ENCODE data around the gene MRPS2.

DNA sequence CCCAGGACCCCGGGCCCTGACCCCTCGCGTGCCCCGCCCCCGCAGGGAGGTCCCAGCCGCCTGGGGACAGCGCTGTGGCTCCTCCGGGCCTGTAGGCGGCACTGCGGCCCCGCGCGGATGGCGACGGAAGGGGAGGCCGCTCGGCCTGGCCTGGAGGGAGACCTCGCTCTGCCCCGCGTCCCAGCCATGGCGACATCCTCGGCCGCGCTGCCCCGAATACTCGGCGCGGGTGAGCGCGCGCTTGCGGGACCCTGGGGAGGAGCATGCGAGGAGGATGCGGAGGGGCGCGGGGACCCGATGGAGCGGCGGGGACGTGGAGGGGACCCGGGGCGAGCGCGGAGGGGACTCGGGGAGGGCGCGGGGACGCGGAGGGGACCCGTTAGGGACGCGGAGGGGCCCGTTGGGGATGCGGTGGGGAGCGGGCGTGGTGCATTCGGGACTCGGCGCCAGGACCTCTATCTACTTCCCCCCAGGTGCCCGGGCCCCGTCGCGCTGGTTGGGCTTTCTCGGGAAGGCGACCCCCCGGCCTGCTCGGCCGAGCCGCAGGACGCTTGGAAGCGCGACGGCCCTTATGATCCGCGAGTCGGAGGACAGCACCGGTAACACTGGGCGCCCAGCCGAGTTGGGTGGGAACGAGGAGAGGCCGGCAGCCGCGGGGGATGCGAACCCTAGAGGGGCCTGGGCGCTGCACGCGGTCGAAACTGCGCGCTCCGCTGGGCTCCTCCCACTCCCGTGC, at the start of gene MRPS2:
- TF ChIP-seq EZH2 (IDR thresholded peaks at IDR 0.05; ENCODE audit: low read depth), result no peak
- TF ChIP-seq, protein P1, sequence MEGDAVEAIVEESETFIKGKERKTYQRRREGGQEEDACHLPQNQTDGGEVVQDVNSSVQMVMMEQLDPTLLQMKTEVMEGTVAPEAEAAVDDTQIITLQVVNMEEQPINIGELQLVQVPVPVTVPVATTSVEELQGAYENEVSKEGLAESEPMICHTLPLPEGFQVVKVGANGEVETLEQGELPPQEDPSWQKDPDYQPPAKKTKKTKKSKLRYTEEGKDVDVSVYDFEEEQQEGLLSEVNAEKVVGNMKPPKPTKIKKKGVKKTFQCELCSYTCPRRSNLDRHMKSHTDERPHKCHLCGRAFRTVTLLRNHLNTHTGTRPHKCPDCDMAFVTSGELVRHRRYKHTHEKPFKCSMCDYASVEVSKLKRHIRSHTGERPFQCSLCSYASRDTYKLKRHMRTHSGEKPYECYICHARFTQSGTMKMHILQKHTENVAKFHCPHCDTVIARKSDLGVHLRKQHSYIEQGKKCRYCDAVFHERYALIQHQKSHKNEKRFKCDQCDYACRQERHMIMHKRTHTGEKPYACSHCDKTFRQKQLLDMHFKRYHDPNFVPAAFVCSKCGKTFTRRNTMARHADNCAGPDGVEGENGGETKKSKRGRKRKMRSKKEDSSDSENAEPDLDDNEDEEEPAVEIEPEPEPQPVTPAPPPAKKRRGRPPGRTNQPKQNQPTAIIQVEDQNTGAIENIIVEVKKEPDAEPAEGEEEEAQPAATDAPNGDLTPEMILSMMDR (conservative IDR thresholded peaks at IDR 0.05), result peak; percentile 75
